Activated gamma-delta T cell treated with Interleukin-2 at 50 U/mL for 16 hours (primary cell): Measurements from ENCODE around the gene VAC14.
"Not testable (repeated sequence)": the region's sequence is repeated elsewhere in the genome, so short reads cannot be mapped to it uniquely, and the experiment has no call there.

Source experiments
- DNase-seq: peaks from one replicate; pipeline ENCODE4 v3.0.0-alpha.2; 2020

VAC14 gene

GRCh38 chr16:70677499-70678120 lies 123.3 kb downstream of the VAC14 start:
- no peak for DNase-seq

GRCh38 chr16:70676675-70677498 lies 124.1 kb downstream of the VAC14 start:
- DNase-seq: no peak

DNA sequence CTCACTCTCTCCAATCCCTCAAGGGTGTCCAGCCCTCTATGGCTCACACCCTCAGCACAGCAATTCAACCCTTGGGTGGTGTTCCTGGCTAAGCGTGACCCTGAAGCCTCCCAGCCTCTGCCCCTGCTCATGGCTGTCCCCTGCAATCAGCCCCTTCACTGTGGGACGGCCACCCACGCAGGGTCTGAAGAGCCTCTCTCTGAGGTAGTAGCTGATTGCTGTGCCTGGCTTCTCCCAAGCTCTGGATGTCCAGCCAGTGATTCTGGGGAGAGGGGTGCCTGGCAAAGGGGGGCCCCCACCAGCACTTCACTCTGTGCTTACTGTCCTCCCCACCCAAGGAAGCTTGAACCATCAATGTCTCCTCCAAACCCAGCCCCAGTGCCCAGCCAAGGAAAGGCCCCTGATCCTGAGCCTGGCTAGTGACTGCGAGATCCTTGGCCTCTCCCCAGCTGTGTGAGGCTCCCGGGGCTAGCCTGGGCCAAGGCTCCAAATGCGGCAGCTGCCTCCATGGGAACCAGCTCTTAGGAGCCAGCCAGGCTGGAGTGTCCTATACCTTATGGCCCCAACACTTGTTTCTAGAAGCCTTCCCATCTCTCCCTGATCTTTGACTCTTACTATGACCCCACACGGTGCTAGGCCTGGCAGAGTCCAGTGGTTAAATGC lies 125.0 kb downstream of the VAC14 start:
- DNase-seq: no peak

- no peak for DNase-seq
Observed at GRCh38 chr16:70674221-70675014, 126.5 kb downstream of the VAC14 start.

DNA sequence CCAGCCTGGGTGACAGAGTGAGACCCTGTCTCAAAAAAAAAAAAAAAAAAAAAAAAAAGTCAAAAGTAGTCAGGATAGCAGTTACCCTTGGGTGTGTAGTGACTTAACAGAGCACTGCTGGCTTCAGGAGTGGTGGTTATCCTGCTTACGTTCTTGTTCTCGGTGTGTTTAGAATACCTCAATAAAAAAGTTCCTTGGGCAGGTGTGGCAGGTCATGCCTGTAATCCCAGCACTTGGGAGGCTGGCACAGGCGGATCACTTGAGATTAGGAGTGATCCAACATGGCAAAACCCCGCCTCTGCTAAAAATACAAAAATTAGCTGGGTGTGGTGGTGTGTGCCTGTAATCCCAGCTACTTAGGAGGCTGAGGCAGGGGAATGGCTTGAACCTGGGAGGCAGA lies 130.0 kb downstream of the VAC14 start:
- not testable (repeated sequence) for DNase-seq

DNA sequence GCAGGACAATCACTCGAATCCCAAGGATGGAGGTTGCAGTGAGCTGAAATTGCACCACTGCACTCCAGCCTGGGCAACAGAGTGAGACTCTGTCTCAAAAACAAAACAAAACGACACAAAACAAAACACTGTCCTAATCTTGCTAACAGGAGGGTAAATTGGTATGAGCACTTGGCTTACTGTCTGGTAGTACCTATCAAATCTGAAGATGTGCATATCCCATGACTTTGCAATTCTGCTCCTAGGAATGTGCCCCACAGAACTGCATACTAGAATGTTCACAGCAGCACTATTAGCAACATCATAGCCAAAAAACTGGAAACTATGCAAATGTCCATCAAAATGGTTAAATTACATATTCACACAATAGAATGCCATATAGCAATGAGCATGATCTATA lies 130.8 kb downstream of the VAC14 start:
- no peak for DNase-seq

DNA sequence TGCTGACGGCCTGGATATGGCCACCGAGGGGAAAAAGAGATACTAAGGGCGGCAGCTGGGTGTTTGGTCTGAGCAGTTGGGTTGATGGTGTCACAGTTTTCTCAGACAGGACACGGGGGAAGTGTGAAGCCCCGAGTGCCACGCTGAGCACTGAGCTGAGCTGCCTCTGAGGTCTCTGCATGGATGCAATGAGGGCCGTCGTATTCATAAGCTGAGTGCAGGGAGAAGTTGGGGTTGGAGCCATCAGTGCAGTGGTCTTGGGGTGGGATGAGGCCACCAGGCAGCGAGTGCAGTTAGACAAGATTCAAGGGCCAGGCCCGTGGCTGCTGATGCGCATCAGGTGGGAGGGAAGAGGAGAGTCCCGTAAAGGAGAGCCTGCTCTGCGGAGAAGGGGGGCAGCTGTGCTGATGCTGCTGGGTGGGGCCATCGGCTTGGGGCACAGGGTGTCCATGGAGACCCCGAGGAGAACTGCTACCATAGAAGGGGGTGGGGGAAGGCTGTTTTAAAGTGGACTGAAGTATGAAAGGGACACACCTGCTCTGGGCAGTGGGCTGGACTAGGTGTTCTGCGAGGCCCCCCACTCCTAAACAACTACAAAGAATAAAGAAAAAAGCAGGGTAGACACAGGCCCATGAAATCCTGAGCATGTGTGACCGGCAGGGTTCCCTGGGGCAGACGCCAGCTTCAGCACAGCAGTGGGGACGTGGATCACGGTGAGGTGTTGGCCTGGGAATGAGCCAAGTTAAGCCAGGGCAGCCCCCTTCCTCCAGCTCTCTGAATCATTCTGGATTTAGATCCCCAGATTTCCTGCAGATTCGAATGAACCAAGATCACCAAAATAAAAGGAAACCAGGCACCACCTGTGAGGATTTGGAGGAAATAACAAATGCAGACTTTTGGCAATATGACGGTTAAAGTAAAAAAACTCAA lies 134.9 kb downstream of the VAC14 start:
- no peak for DNase-seq

DNA sequence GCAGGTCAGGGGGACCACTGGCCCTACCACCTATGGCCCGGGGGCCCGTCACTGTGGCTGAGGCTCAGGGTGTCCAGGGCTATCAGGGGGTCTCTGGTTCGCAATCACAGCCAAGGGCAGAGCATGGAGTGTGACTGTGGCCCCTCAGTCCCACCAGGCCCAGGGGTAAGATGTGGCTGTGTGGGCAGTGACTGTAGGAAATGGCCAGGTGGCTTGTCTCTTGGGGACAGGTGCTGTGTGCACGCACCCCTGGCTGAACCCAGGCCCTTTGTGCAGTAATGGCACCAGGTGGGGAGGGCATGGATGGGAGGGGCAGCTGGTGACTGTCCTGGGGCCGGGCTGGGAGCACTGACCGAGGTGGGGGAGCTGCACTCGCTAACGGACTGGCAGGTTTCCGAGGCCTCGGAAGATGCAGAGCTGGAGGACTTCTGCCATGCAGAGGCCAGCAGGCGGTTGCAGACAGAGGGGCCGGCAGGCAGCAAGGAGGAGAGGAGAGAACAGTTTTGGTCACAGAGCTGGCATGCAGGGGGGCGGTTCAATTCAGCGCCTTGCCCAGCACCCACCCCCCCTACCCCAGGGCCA lies 135.8 kb downstream of the VAC14 start:
- DNase-seq: no peak

GRCh38 chr16:70664325-70665112 lies 136.4 kb downstream of the VAC14 start:
- no peak for DNase-seq

DNA sequence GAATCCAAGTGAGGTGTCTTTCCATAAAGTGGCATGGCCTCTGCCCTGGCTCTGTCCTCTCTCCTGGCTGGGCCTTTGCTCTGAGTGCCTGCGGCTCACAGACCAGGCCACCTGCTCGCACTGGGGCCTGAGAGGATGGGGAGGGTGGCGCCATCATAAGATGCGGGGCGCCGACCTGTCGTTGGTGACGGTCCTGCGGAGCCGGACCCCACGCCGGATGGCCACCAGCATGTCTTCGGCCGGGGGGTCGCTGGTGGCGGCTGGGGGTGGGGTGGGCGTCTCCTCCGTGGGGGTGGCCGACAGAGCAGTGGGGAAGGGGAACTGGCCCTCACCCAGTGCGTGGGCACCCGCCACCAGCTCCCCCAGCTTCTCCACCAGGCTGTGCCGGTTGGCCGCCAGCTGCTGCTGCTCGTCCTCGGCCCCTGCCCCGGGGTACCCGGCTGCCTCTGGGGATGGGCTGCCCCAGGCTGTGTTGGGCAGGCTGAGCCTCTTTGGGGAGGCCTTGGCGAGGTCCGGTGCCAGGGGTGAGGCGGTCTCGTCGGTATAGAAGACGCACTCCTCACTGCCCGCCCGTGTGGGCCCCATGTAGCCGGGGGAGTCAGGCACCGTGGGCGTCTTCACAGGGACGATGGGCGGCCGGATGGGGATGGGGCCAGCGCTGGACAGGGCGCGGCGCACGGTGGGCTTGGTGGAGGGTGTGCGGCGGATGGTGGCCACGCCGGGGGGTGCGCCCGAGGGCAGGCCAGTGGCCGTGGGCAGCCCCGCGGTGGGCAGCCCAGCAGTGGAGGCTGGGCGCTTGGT lies 137.2 kb downstream of the VAC14 start:
- DNase-seq: no peak

DNA sequence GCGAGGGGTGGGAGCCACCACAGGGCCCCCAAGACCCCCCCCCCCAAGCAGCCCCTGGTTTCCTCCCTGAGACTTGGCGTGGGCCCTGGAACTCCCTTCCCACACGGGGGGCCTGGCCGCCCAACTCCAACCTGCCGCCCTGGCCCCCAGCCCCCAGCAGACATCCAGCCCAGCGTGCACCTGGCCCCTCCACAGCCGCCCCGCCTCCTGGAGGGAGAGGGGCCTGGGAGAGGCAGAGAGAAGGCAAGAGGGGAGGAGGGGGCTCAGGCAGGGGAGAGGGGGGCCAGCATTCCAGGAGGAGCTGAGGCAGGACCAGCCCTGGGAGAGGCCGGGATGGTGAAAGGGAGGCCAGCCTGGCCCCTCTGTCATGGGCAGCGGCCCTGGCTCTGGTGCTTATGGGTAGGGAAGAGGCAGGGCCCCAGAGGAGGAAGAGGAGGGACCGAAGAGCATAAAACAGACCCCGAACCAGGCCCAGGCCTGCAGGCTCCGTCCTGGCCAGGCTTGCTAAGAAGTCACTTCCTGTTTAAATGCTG lies 137.9 kb downstream of the VAC14 start:
- no peak for DNase-seq

- no peak for DNase-seq
Observed at GRCh38 chr16:70661918-70662641, 138.9 kb downstream of the VAC14 start.

DNA sequence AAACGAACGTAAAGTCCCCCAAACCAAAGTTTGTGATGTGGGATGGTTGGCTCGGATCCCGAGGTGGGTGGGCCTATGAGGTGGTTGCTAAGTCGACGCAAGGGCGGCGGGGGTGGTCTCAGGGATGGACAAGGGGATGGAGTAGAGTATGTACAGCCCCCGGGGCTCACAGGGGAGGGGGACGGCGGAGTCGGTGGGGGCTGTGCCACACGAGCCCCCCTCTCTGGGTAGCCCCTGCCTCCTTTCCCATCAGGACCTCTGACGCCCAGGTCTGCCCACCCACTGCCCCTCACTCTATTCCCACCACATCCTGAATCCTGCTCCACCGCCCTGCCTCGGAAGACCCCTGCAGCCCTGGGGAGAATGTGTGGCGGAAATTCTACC lies 139.4 kb downstream of the VAC14 start:
- DNase-seq: no peak

DNA sequence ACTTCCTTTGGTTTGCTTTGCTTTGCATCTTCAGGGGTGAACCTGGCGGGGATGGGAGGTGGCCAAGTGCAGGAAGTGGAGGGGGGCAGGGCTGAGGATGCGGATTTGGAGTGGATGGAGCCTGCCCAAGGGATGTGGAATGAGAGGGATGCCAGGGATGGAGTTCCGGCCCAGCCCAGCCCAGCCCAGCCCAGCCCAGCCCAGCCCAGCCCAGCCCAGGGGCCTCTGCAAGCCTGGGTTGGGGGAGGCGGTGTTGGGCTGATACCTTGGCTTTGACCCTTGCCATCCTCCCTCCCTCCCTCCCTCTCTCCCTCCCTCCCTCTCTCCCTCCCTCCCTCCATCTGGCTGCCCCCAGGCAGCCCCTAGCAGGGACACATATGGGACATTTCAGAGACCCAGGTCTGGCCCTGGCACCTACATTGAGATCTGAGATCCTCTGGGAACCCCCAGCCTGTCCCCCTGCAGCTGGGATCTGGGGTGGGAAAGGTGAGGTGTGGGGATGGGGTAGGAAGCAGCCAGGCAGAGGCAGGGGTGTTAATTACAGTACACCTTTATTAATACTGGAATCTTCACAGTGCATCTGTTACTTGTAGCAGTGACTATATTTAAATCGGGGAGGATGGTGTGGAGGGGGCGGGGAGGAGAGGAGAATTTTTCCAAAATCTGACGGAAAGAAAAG lies 140.1 kb downstream of the VAC14 start:
- no peak for DNase-seq

- no peak for DNase-seq
Observed at GRCh38 chr16:70659953-70660671, 140.8 kb downstream of the VAC14 start.

DNA sequence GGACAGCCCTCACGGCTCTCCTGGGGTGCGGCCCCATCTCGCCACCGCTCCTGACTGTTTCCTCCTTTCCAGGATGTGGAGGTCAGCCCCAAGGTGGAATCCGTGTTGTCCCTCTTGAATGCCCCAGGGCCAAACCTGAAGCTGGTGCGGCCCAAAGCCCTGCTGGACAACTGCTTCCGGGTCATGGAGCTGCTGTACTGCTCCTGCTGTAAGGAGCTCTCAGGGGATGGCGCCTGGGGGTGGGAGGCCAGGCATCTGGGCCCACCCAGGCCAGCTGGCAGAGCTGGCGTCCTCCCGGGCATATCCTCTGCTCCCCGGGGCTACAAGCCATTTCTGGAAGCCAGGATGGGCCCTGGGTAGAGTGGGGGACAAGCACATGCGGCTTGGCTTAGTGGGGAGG lies 141.4 kb downstream of the VAC14 start:
- DNase-seq: no peak

GRCh38 chr16:70658921-70659320 lies 142.0 kb downstream of the VAC14 start:
- no peak for DNase-seq

DNA sequence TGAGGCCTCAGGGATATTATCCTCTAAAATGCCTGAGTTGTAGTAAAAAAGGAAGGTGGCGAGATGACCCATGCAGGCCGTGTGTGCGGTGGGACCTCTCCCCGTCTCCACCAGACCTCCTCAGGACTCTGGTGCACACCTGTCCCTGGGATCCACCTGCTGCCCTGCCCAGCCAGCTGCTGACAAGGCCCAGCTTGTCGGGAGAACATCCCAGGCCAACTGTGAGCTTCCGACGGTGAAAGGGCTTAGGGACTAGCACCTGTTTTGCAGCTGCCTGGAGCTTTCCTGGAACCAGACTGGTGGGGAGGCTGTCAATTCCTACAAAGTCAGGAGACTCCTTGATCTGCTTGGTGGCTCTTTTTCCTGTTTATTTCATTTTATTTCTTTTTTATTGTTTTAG lies 143.0 kb downstream of the VAC14 start:
- DNase-seq: no peak
